Esophagus squamous epithelium (tissue), 4 donors: Measurements from ENCODE around the gene DCPS.

Experiments used
- POLR2A ChIP-seq, 4 donors: fragments of 450-650 bp; IDR thresholded peaks; one replicate each; pipeline ENCODE4 v1.6.1; 2017; ENCODE audit warnings: antibody characterized with exemption in 4 of 4, mild to moderate bottlenecking in 4 of 4, moderate library complexity in 3 of 4
- TF ChIP-seq, protein P1 (sequence below), 6 experiments: fragments of 450-650 bp in 4 of 6; fragments of 200-600 bp in 2 of 6; sonication (generic) in 2 of 6; IDR thresholded peaks; one replicate each; pipeline ENCODE4 v1.5.1; 2016 to 2019; ENCODE audit warnings: antibody characterized with exemption in 6 of 6, mild to moderate bottlenecking in 4 of 6, moderate library complexity in 4 of 6

DNA sequence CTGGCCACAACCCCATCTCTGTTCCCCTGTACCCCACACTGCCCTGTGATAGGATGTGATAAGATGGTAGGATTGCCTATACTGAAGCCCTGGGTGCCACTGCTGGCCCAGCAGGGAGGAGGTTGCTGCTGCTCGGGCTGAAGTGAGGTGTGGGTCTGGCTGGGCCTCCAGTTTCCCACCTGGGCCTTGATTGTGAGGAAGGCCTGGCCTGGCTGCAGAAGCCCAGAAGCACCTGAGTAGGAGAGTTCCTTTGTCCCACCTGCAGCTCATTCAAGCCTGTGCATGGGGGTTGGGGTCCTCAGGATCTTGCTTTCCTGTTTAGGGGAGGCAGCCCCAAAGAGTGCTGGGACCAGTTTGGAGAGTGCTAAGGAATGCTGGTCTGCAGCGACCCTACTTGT, 54.9 kb downstream of the DCPS start:
- TF ChIP-seq, protein P1, sequence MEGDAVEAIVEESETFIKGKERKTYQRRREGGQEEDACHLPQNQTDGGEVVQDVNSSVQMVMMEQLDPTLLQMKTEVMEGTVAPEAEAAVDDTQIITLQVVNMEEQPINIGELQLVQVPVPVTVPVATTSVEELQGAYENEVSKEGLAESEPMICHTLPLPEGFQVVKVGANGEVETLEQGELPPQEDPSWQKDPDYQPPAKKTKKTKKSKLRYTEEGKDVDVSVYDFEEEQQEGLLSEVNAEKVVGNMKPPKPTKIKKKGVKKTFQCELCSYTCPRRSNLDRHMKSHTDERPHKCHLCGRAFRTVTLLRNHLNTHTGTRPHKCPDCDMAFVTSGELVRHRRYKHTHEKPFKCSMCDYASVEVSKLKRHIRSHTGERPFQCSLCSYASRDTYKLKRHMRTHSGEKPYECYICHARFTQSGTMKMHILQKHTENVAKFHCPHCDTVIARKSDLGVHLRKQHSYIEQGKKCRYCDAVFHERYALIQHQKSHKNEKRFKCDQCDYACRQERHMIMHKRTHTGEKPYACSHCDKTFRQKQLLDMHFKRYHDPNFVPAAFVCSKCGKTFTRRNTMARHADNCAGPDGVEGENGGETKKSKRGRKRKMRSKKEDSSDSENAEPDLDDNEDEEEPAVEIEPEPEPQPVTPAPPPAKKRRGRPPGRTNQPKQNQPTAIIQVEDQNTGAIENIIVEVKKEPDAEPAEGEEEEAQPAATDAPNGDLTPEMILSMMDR (IDR thresholded peaks at IDR 0.05): no peak
- no peak for TF ChIP-seq POLR2A (IDR thresholded peaks at IDR 0.05)
